ENCODE results near the gene FAHD1. TPM values are rescaled to one million over a fixed set of nuclear protein-coding genes. Genes with fewer than 3 reads are reported as not detected.
"Not testable (repeated sequence)": the region's sequence is repeated elsewhere in the genome, so short reads cannot be mapped to it uniquely, and the experiment has no call there.

The FAHD1 gene
- total RNA-seq, 1 experiment from 2014 or later = 38.8 TPM

- H3K36me3 ChIP-seq = no peaks in the 10 kb centered on the region
- H3K9me3 ChIP-seq (replicated peaks) = no peaks in the 10 kb centered on the region
- DNase-seq (ENCODE audit: low read depth in 1 of 2, low spot score in 2 of 2) = no peak
- peaks cover 69% of the 10 kb centered on the region for H3K27me3 ChIP-seq (replicated peaks)
- no peaks in the 10 kb centered on the region for H3K4me1 ChIP-seq (replicated peaks)
- no peak overlapping the region for H3K4me3 ChIP-seq
- no peak overlapping the region for H3K27ac ChIP-seq
Measured at GRCh38 chr16:1861730-1862129, 34.7 kb downstream of the FAHD1 start.

GRCh38 chr16:1862394-1862793, 35.4 kb downstream of the FAHD1 start:
- no peak overlapping the region for H3K4me3 ChIP-seq
- H3K36me3 ChIP-seq = no peaks in the 10 kb centered on the region
- H3K27me3 ChIP-seq (replicated peaks) = peaks cover 68% of the 10 kb centered on the region
- DNase-seq (ENCODE audit: low read depth in 1 of 2, low spot score in 2 of 2) = no peak
- no peaks in the 10 kb centered on the region for H3K9me3 ChIP-seq (replicated peaks)
- H3K4me1 ChIP-seq (replicated peaks) = no peaks in the 10 kb centered on the region
- H3K27ac ChIP-seq = no peak overlapping the region

GRCh38 chr16:1863681-1864460, 36.9 kb downstream of the FAHD1 start:
- Histone ChIP-seq H3K9me3 (replicated peaks) (no peaks in the 10 kb centered on the region), H3K27me3 (replicated peaks) (peaks cover 53% of the 10 kb centered on the region), H3K4me3 (no peak overlapping the region), H3K36me3 (no peaks in the 10 kb centered on the region), H3K4me1 (replicated peaks) (no peaks in the 10 kb centered on the region), H3K27ac (no peak overlapping the region)
- peak in 1 of 2 experiments; percentile 28 for DNase-seq (ENCODE audit: low read depth in 1 of 2, low spot score in 2 of 2)

- Histone ChIP-seq H3K27ac (no peak overlapping the region), H3K27me3 (replicated peaks) (peaks cover 31% of the 10 kb centered on the region), H3K9me3 (replicated peaks) (no peaks in the 10 kb centered on the region), H3K4me1 (replicated peaks) (peaks cover 9% of the 10 kb centered on the region), H3K36me3 (no peaks in the 10 kb centered on the region), H3K4me3 (no peak overlapping the region)
- DNase-seq (ENCODE audit: low read depth in 1 of 2, low spot score in 2 of 2) = peak in 1 of 2 experiments; percentile 15
Measured at GRCh38 chr16:1865902-1866690, 39.1 kb downstream of the FAHD1 start.

- H3K4me3 ChIP-seq = no peak overlapping the region
- peaks cover 41% of the 10 kb centered on the region for H3K27me3 ChIP-seq (replicated peaks)
- H3K4me1 ChIP-seq (replicated peaks) = peaks cover 9% of the 10 kb centered on the region
- H3K9me3 ChIP-seq (replicated peaks) = 0 out of 2 replicates have a peak, but pooled peaks cover 4% of the 10 kb centered on the region
- no peaks in the 10 kb centered on the region for H3K36me3 ChIP-seq
- DNase-seq (ENCODE audit: low read depth in 1 of 2, low spot score in 2 of 2) = peak; percentile 48 to 65
- H3K27ac ChIP-seq = no peak overlapping the region
Measured at GRCh38 chr16:1870365-1871082, 43.5 kb downstream of the FAHD1 start.

GRCh38 chr16:1871974-1872635, 45.1 kb downstream of the FAHD1 start, which contains the start of gene MEIOB:
MEIOB (minus strand) TSS chr16:1872164; CDS start chr16:1868175, 3,989 bp downstream.
- Histone ChIP-seq H3K4me1 (replicated peaks) (peaks cover 9% of the 10 kb centered on the region), H3K4me3 (no peak within 1 kb of the TSS), H3K27me3 (replicated peaks) (peaks cover 40% of the 10 kb centered on the region), H3K9me3 (replicated peaks) (0 out of 2 replicates have a peak, but pooled peaks cover 4% of the 10 kb centered on the region), H3K36me3 (no peaks in the 10 kb centered on the region), H3K27ac (no peak within 1 kb of the TSS)
- DNase-seq (ENCODE audit: low read depth in 1 of 2, low spot score in 2 of 2) = peak in 1 of 2 experiments; percentile 42

GRCh38 chr16:1874854-1875253, 47.8 kb downstream of the FAHD1 start:
- Histone ChIP-seq H3K27me3 (replicated peaks) (peaks cover 63% of the 10 kb centered on the region), H3K4me3 (no peak overlapping the region), H3K4me1 (replicated peaks) (peaks cover 9% of the 10 kb centered on the region), H3K27ac (no peak overlapping the region), H3K9me3 (replicated peaks) (0 out of 2 replicates have a peak, but pooled peaks cover 4% of the 10 kb centered on the region), H3K36me3 (no peaks in the 10 kb centered on the region)
- no peak for DNase-seq (ENCODE audit: low read depth in 1 of 2, low spot score in 2 of 2)

- H3K9me3 ChIP-seq (replicated peaks); H3K4me3 ChIP-seq; DNase-seq (ENCODE audit: low read depth in 1 of 2, low spot score in 2 of 2); H3K36me3 ChIP-seq; H3K4me1 ChIP-seq (replicated peaks); H3K27ac ChIP-seq: not testable (repeated sequence)
- peaks cover 71% of the 10 kb centered on the region for H3K27me3 ChIP-seq (replicated peaks)
Measured at GRCh38 chr16:1876066-1876465, 49.1 kb downstream of the FAHD1 start.

GRCh38 chr16:1876468-1876867, 49.5 kb downstream of the FAHD1 start:
- Histone ChIP-seq H3K36me3 (no peaks in the 10 kb centered on the region), H3K4me1 (replicated peaks) (no peaks in the 10 kb centered on the region), H3K27me3 (replicated peaks) (peaks cover 71% of the 10 kb centered on the region), H3K4me3 (no peak overlapping the region), H3K9me3 (replicated peaks) (0 out of 2 replicates have a peak, but pooled peaks cover 4% of the 10 kb centered on the region), H3K27ac (no peak overlapping the region)
- DNase-seq (ENCODE audit: low read depth in 1 of 2, low spot score in 2 of 2) = no peak

GRCh38 chr16:1877089-1877488, 50.1 kb downstream of the FAHD1 start:
- H3K4me1 ChIP-seq (replicated peaks) = no peaks in the 10 kb centered on the region
- H3K27ac ChIP-seq = no peak overlapping the region

GRCh38 chr16:1877804-1878203, 50.8 kb downstream of the FAHD1 start:
- DNase-seq (ENCODE audit: low read depth in 1 of 2, low spot score in 2 of 2) = no peak
- no peaks in the 10 kb centered on the region for H3K36me3 ChIP-seq
- no peaks in the 10 kb centered on the region for H3K4me1 ChIP-seq (replicated peaks)
- H3K9me3 ChIP-seq (replicated peaks) = no peaks in the 10 kb centered on the region
- H3K27me3 ChIP-seq (replicated peaks) = peaks cover 69% of the 10 kb centered on the region
- H3K4me3 ChIP-seq = no peak overlapping the region
- H3K27ac ChIP-seq = no peak overlapping the region

More at GRCh38 chr16:1877089-1877488, 50.1 kb downstream of the FAHD1 start:
- Histone ChIP-seq H3K36me3 (no peaks in the 10 kb centered on the region), H3K27me3 (replicated peaks) (peaks cover 74% of the 10 kb centered on the region), H3K4me3 (no peak overlapping the region), H3K9me3 (replicated peaks) (0 out of 2 replicates have a peak, but pooled peaks cover 2% of the 10 kb centered on the region)
- no peak for DNase-seq (ENCODE audit: low read depth in 1 of 2, low spot score in 2 of 2)

- no peaks in the 10 kb centered on the region for H3K4me1 ChIP-seq (replicated peaks)
- peaks cover 65% of the 10 kb centered on the region for H3K27me3 ChIP-seq (replicated peaks)
- H3K4me3 ChIP-seq = no peak overlapping the region
- DNase-seq (ENCODE audit: low read depth in 1 of 2, low spot score in 2 of 2) = no peak
- H3K27ac ChIP-seq = no peak overlapping the region
- H3K9me3 ChIP-seq (replicated peaks) = no peaks in the 10 kb centered on the region
- no peaks in the 10 kb centered on the region for H3K36me3 ChIP-seq
Measured at GRCh38 chr16:1878256-1878655, 51.2 kb downstream of the FAHD1 start.
